HEK293 (cell line): ENCODE results near the gene GNG12.

Experiments used
- ZNF274 ChIP-seq, 2 experiments: fragments of 200-500 bp in 1 of 2; fragments of 450-650 bp in 1 of 2; sonication (Bioruptor generic) in 1 of 2; formaldehyde crosslinking in 1 of 2; IDR thresholded peaks; 2 replicates each; pipeline versions ENCODE4 v1.5.1 to v1.6.1; 2014 to 2016; ENCODE audit warnings: borderline replicate concordance in 1 of 2, inconsistent platforms in 1 of 2, low read length in 1 of 2, missing biosample characterization in 1 of 2, missing genetic modification characterization in 1 of 2
- TF ChIP-seq, protein P1 (sequence below): fragments of 450-650 bp; formaldehyde crosslinking; IDR thresholded peaks from 2 replicates; pipeline ENCODE4 v1.5.1; 2016; ENCODE audit warnings: missing biosample characterization, missing genetic modification characterization

DNA sequence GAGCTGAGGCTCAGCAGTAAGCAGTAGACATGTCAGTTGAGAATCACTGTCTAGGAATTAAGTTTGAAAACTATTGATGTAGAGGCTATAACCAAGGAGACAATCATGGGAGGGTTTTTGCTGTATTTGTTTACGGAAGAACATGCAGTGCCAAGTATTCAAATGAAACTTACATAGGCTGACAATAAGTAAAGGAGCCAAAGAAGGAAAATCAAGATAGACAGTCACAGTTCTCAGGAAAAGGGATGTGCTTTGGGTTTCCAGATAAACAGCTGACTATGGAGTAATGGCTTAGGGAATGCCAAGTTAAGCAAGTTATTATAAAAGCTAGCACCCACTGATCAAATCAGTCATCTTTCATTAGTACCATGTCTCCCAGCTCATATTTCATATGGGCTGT lies 21.5 kb downstream of the GNG12 start:
- TF ChIP-seq, protein P1, sequence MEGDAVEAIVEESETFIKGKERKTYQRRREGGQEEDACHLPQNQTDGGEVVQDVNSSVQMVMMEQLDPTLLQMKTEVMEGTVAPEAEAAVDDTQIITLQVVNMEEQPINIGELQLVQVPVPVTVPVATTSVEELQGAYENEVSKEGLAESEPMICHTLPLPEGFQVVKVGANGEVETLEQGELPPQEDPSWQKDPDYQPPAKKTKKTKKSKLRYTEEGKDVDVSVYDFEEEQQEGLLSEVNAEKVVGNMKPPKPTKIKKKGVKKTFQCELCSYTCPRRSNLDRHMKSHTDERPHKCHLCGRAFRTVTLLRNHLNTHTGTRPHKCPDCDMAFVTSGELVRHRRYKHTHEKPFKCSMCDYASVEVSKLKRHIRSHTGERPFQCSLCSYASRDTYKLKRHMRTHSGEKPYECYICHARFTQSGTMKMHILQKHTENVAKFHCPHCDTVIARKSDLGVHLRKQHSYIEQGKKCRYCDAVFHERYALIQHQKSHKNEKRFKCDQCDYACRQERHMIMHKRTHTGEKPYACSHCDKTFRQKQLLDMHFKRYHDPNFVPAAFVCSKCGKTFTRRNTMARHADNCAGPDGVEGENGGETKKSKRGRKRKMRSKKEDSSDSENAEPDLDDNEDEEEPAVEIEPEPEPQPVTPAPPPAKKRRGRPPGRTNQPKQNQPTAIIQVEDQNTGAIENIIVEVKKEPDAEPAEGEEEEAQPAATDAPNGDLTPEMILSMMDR, result no peak
- no peak for TF ChIP-seq ZNF274 (IDR thresholded peaks at IDR 0.05; ENCODE audit: low read length)
- no peak for TF ChIP-seq ZNF274 (tag by site-specific recombination; IDR thresholded peaks at IDR 0.05; ENCODE audit: borderline replicate concordance)
